Stimulated activated CD4-positive, alpha-beta T cell treated with anti-CD3 and anti-CD28 coated beads, Interleukin-4, amount 100 ng/mL, for 1 hour (primary cell): ENCODE data around the gene AASDH.
A peak's percentile ranks its signal among the peaks of the same experiment; 100 is the strongest.

Experiments
- DNase-seq: peaks from one replicate; pipeline ENCODE4 v3.0.0-alpha.2; 2020

The AASDH gene

DNA sequence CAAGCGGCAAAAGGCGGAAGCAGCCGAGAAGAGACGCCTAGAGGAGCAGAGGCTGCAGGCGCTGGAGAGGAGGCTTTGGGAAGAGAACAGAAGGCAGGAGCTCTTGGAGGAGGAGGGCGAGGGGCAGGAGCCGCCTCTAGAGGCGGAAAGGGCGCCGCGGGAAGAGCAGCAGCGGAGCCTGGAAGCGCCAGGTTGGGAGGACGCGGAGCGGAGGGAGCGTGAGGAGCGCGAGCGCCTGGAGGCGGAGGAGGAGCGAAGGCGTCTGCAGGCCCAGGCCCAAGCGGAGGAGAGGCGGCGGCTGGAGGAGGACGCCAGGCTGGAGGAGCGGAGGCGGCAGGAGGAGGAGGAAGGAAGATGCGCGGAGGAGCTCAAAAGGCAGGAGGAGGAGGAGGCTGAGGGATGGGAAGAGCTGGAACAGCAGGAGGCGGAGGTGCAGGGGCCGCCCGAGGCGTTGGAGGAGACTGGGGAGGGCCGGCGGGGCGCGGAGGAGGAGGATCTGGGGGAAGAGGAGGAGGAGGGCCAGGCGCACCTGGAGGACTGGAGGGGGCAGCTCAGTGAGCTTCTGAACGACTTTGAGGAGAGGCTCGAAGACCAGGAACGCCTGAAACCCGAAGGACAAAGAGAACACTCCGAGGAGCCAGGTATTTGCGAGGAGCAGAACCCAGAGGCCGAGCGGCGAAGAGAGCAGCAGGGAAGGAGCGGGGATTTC lies 72.9 kb downstream of the AASDH start:
- DNase-seq = no peak

DNA sequence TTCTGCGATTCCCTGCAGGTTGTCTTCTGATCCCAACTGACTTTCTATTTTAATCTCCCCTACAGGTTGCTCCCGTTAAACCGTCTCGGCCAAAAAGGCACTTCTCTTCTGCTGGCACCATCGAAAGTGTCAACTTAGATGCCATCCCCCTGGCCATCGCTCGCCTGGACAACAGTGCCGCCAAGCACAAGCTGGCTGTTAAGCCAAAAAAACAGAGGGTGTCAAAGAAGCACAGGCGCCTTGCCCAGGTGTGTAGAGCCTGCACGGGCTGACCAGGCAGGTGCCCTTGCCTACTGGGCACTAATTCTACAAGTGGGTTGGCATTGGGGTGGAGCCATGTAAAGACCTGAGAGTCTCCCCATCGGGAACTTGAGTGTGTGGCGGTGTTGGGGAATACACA lies 74.2 kb downstream of the AASDH start:
- DNase-seq = no peak

DNA sequence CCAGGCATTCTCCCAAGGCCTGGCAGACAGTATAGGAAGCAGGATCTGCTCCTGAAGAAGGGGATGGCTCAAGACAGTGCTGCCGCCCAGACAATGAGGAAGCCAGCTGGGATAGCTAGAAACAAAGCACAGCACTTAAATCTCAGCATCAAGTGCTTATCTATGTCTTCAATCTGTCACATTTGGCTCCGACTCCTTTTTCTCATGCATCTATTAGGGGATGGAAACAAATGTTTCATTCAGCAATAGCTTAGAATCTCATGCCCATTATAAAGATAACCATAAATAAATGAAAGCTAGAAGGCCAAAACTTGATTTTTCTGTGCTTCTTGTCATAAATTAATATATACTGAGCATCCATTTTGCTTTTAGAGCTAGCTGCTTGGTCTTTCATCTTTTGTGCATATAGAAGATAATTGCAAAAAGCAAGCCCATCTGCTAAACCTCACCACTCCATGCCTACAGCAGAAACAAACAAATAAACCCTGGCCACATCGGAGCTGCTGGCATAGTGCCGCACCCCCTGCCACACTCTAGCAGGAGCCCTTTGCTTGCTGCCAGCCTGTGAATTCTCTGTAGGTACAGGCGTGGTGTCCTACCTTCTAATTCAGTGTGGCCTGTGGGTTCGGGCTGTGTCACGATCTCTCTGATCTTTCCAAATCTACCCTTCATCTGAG lies 75.9 kb downstream of the AASDH start:
- no peak for DNase-seq

DNA sequence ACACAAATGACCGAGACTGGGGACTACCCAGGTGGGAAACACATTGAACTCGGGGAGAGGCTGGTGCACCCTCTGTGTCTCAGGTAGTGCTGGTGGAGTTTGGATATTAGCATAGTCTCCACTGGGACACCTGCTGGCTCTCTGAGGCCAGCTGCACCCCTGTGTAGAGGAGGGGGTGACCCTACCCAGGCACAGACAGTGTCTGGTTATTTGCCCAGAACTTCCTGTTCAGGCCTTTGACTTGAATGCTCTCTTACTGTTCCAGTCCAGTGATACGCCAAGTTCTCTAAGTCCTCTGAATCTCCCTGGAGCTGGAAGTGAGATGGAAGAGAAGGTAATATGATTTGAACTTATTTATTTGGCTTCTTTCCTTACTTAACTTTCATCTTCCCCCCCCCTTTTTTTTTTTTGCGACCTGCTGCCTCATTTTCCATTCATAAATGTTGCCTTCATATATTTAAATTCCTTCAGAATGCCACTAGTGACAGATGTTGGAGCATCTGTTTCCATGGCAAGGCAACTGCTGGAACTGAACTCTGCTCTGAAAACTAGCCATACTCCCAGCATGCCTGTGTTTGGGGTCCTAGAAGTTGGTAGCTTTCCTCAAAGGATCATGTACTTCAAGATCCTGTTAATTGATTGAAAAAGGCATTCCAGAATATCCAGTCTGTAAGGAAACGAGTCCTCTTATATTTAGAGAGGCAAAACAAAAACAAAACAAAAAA lies 76.7 kb downstream of the AASDH start:
- no peak for DNase-seq

DNA sequence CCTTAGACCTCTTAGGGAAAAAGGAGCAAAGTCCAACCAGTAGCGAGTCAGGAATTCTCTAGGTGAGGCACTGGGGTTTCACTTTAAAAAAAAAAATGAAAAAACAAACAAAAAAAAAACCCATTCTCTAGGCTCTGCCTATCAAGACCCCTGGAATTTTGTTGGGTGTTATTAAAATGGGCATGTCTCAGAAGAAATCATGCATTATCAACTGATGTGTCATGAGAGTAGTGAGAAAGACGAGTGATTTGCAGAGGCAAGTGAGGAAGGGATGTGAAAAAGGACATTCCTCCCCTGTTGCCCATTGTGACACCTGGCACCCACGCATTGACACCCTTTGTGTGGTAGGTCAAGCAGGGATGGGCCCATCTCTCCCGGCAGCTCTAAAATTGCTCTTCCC lies 78.9 kb downstream of the AASDH start:
- no peak for DNase-seq

DNA sequence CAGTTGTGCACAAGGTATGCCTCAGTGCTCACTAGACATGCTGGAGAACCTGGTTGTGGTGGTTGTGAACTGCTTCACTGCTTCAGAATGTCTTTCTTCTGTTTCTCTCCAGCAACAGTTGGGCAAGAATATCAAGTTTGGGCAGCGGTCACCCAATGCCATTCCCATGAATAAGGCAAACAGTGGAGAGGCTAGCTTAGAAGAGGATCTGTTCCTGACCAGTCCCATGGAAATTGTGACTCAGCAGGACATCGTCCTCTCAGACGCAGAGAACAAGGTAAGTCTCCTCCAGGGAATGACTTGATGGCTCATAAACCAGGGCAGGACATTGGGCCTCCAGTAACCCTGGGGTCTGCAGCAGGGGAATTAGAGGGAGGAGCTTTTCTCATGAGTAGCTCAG lies 79.9 kb downstream of the AASDH start:
- no peak for DNase-seq

DNA sequence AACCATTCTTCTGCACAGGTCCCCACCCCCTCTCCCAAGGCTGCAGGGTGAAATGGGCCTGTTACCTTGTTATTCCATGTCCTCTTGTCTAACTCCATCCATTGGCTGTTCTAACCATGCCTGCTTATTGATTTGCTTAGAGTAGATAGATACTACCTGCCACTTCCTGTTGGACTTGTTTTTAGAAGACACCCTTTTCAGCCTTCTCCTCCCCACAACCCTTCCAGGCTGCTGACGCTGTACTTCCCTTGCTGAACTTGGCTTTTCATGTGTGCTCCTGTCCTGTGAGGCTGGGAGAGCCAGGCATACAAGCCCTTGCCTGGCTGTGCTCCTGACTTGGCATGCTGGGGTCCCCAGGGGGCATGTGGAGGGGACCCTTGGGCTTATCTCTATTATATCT lies 81.9 kb downstream of the AASDH start:
- DNase-seq = no peak

DNA sequence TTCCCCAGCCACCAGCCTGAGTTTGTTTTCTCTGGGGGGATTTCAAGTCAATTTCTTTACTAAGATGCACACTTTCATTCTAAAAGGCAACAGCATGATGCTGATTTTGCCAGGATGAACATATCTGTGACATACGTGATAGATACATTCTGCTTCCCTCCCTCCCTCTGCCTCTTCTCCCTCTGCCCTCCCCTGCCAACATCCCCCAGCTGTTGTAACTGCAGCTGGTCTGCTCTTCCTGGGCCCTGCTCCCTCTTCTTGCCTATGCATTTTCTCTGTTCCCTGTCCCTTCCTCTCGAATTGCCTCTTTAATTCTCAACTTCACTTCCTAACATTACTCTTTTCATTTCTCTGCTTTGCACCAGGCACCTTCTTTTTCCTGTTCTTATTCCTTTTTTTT lies 83.4 kb downstream of the AASDH start:
- no peak for DNase-seq

DNA sequence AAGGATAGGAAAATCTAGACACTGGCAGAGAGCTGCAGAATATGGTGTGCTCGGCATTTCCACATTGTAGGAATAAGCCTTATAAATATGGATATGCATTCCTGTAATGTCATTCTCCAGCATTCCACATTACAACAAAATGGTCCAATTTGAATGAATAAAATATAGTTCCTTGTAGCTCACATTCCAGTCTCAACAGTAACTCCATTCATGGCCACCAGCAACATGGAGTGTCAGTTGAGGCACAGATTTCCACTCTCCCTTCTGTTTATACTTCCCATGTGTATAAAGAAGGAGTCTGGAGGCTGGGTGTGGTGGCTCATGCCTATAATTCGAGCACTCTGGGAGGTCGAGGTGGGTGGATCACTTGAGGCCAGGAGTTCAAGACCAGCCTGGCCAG lies 84.5 kb downstream of the AASDH start:
- DNase-seq = no peak

DNA sequence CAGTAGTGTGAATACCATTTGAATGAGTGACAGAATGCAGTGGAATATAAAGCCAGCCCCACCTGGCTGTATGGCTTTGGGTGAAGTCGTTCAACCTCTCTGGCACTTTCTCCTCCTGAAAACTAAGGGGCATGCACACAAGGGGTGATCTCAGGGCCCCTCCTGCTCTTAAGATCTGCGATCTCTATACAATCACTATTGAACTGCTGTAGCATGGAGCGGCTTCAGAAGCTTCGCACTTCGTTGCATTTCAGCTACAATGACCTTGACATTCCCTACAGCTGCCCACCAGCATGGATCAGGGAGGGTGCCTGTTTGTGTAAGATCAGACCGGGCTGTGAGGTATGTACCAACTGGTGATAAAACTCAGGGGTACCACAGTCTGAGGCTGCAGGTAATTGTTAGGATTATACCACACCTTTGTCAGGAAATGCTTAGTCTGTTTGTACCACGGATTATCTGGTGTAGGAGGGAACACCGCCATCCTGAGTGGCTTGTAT lies 85.2 kb downstream of the AASDH start:
- no peak for DNase-seq

DNA sequence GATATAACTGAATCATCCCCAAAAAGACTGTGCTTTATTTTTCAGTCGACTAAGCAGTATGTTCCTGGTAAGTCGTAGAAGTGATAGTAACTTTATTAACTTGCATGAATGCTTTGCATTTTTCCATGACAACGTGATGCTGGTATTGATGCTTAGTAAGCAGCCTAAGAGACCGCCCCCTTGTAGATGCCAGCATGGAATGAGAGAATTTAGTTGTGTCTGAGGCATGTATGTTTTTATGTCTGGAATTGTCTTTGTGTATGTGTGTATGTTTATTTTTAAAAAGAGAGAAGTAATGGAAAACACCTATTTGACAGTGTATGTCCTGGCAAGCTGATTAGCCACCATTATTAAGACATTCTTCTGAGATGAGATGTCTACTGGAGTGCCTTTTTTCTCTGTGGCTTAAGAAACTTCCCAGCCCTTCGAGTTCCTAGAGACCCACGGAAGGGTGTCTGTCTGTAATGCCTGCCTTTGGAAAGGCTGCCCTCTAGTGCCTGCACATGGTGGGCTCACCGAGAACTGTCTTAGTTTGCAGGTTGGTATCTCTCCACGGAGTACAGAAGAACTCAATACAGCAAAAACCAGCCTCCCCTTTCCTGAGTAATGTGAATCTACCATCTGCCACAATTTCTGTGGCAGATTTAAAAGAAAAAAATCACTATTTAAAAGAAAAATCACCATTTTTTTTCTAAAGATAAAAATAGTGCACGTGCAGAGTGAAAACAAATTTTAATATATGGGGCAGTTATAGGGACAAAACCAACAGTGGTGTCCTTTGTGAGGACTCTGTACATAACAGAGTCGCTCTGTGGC lies 85.9 kb downstream of the AASDH start:
- peak; percentile 55 for DNase-seq

DNA sequence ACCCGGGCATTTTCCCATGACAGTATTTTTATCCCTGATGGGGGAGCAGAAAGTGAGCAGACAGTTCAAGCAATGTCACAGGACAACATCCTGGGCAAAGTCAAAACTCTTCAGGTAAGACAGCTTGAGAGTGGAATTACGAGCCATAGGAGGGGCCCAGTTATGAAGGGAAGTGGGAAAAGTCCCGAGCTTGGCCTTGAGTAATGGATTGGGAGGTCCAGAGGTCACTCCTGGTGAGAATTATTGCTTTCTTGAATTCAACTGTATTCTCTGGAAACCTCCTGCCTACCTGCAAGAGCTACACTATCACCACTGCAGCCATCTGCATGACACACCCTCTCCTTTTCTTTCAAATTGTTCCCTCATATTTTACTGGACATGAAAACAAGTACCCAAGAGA lies 89.1 kb downstream of the AASDH start:
- DNase-seq = no peak

DNA sequence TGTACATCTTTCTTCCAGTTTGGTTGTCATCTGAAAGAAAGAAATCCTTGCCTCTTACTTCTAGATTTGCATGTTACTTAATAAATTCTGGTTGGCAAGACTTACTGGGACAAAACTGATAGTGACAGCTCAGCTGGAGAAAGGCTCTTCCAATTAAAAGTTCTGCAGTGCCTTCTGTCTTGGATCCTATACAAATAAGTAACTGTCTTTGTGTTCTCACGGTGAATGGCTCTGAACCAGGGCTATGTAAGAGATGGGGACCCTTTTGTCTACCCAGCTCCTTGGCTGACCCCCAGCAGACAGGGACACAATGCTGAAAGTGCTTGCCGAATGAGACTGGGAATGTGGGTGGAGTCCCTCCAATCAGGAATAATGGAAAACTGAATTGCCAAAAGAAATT lies 89.5 kb downstream of the AASDH start:
- no peak for DNase-seq

DNA sequence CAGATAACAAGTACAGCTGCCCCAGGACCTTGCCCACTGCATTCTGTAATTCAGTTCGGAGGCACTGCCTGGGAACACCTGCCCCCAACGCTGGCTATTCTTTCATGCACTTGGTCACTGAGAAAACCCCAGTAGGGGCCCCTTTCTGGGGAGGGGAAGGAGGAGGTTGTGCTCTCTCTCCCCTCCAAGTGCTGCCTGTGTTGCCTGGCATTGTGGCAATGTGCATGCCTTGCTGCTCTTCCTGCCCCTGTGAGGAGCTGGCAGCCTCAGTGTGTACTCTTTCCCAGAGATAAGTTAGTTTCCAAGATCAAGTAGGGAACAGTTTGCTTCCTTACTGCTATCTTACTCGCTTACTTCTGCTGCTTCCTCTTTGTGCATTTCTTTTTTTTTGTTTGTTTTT lies 90.8 kb downstream of the AASDH start:
- no peak for DNase-seq

DNA sequence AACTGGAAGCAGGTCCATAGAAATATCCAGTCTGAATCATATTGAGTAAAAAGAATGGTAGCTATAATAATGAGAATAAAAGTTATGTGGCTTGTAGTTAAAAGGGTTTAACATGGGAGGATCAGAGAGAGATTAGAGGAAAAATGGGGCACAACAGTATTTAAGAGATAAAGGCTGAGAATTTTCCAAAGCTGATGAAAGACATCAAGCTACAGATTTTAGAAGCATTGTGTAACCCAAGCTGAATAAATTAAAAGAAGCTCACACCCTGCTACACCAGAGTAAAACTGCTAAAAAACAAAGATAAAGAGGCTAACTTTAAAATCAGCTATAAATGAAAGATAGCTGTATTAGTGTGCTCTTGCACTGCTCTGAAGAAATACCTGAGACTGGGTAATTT lies 94.2 kb downstream of the AASDH start:
- no peak for DNase-seq

DNA sequence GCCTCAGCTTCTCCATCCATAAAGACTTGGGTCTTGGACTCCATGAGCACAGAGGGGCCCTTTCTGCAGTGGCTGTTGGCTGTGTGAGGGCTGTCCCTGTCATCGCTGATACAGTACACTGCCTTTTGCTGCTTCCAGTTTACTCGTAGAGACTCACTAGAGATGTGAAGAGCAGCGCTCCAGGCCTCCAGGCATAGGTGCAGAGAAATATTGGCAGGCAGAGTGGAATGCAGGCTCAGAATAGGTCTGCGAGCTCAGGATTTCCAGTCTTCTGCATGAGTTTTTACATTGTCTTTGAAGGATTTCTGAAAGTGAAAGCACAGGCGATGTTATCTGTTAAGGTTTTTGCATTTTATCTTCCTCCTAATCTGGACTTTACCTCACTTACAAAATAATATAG lies 97.4 kb downstream of the AASDH start:
- no peak for DNase-seq

DNA sequence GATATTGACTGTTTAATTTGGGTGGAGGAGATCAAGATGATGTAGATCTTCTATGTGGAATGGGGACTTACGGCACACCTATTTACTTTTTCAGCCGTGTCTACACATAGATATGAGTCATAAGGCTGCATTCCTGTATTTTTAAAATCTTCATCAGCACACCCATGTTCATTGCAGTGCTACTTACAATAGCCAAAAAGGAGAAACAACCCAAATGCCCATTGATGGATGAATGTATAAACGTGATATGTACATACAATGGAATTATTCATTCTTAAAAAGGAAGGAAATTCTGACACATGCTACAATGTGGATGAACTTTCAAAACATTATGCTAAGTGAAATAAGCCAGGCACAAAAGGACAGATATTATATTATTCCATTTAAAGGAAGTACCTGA lies 98.6 kb downstream of the AASDH start:
- no peak for DNase-seq
